H4 (cell line): ENCODE results near the gene SLC39A13. TPM values are rescaled to one million over a fixed set of nuclear protein-coding genes. Genes with fewer than 3 reads are reported as not detected.
A peak's percentile ranks its signal among the peaks of the same experiment; 100 is the strongest.

ENCODE experiments used
- DNase-seq: peaks from one replicate; pipeline ENCODE4 v3.0.0-alpha.2; 2015; ENCODE audit warnings: low spot score
- total RNA-seq: library from RNA; depleted of rRNA; stranded (reverse); fragments of >200 nt; shearing (Covaris generic); gene quantifications from 2 replicates; pipeline ENCODE4 v1.2.3, GENCODE V29; 2014; rRNA removed

The SLC39A13 gene
- total RNA-seq, 1 experiment from 2014 or later: 8.5 TPM

DNA sequence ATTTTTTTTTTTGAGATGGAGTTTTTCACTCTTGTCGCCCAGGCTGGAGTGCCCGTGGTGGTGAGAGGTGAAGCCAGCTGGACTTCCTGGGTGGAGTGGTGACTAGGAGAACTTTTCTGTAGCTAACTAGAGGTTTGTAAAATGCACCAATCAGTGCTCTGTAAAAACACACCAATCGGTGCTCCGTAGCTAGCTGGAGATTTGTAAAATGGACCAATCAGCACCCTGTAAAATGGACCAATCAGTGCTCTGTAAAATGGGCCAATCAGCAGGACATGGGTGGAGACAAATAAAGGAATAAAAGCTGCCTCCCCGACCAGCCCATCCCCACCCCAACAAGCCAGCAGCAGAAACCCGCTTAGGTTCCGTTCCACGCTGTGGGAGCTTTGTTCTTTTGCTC is 45.0 kb downstream of the SLC39A13 start:
- no peak for DNase-seq

GRCh38 chr11:47454258-47454671 is 45.9 kb downstream of the SLC39A13 start:
- peak; percentile 81 for DNase-seq

- DNase-seq: no peak
Measured at GRCh38 chr11:47460571-47461235, 52.3 kb downstream of the SLC39A13 start.

- DNase-seq: no peak
Measured at GRCh38 chr11:47461876-47462275, 53.5 kb downstream of the SLC39A13 start.

GRCh38 chr11:47464483-47464882 is 56.1 kb downstream of the SLC39A13 start:
- no peak for DNase-seq

Other genes starting within 250 kb of the SLC39A13 start
- gene ARFGAP2, start 231.7 kb upstream of the SLC39A13 start, total RNA-seq: 81.8 and 97.4 TPM in 2 replicates
- gene PACSIN3, start 222.2 kb upstream of the SLC39A13 start, total RNA-seq: 11.3 and 16.4 TPM in 2 replicates
- 41.4 and 43.0 TPM in 2 replicates for gene DDB2, start 193.6 kb upstream of the SLC39A13 start, total RNA-seq
- gene ACP2, start 159.8 kb upstream of the SLC39A13 start, total RNA-seq: 21.6 and 24.0 TPM in 2 replicates
- gene NR1H3, start 150.6 kb upstream of the SLC39A13 start, total RNA-seq: 15.7 and 16.1 TPM in 2 replicates
- gene MADD, start 138.5 kb upstream of the SLC39A13 start, total RNA-seq: 8.9 and 17.2 TPM in 2 replicates
- gene MYBPC3, start 55.9 kb upstream of the SLC39A13 start, total RNA-seq: not detected in 2 replicates
- gene SPI1, start 30.0 kb upstream of the SLC39A13 start, total RNA-seq: not detected in 2 replicates
- 195 and 221 TPM in 2 replicates for gene PSMC3, start 17.8 kb downstream of the SLC39A13 start, total RNA-seq
- gene RAPSN, start 40.5 kb downstream of the SLC39A13 start, total RNA-seq: not detected in 2 replicates
- gene CELF1, start 144.5 kb downstream of the SLC39A13 start, total RNA-seq: 52.1 and 58.8 TPM in 2 replicates
- 108 and 137 TPM in 2 replicates for gene PTPMT1, start 157.0 kb downstream of the SLC39A13 start, total RNA-seq
- 30.8 and 35.5 TPM in 2 replicates for gene KBTBD4, start 170.4 kb downstream of the SLC39A13 start, total RNA-seq
- 94.6 and 122 TPM in 2 replicates for gene NDUFS3, start 170.5 kb downstream of the SLC39A13 start, total RNA-seq
- not detected in 2 replicates for gene FAM180B, start 178.1 kb downstream of the SLC39A13 start, total RNA-seq
- gene C1QTNF4, start 185.8 kb downstream of the SLC39A13 start, total RNA-seq: not detected in 2 replicates
- gene MTCH2, start 234.0 kb downstream of the SLC39A13 start, total RNA-seq: 116 and 177 TPM in 2 replicates